HT1080 (cell line): ENCODE results near the gene ENOX2. TPM values are rescaled to one million over a fixed set of nuclear protein-coding genes. Genes with fewer than 3 reads are reported as not detected.
"Not testable (repeated sequence)": the region's sequence is repeated elsewhere in the genome, so short reads cannot be mapped to it uniquely, and the experiment has no call there.

ENCODE experiments used
- DNase-seq: peaks from one replicate; pipeline ENCODE4 v3.0.0-alpha.2; 2015; ENCODE audit warnings: low read depth
- total RNA-seq: library from RNA; depleted of rRNA; stranded (reverse); fragments of >200 nt; shearing (Covaris generic); gene quantifications from 2 replicates; pipeline ENCODE4 v1.2.3, GENCODE V29; 2014

The ENOX2 gene
- total RNA-seq, 1 experiment from 2014 or later = 14.1 TPM

DNA sequence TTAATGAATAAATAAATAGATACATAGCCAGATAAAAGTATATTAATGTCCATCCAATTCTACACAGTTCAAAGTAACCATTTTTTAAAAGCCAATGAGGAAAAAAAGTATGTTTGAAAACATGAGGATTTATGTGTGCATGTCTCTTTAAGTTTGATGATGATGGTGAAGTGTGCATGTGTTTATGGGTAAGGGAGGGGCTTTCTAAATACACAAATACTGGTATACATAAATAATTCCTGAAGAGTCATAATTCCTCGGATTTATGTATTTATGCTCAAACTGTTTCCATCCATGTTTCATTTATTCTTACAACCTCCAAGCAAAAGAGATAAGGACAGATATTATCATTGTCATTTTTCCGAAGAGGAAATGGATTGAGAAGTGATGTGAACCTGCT lies 75.4 kb downstream of the ENOX2 start:
- no peak for DNase-seq

DNA sequence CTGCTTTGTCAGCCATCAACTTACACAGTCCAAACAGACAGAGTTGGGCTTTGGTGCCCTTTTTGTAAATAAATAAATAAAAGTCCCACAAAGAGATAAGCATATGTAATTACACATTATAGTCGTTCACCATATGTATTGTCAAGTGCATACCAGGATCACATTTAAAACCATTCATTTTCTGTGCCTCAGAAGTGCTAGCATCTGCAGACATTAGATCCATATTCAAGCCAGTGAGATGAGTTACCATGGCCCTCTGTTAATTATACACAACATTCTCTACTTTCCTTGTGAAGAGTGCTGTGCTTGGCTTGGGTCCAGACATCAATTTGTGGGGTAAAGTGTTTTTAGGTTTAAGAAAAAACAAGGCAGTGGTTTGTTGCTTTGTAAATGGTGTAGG lies 76.8 kb downstream of the ENOX2 start:
- DNase-seq = no peak

DNA sequence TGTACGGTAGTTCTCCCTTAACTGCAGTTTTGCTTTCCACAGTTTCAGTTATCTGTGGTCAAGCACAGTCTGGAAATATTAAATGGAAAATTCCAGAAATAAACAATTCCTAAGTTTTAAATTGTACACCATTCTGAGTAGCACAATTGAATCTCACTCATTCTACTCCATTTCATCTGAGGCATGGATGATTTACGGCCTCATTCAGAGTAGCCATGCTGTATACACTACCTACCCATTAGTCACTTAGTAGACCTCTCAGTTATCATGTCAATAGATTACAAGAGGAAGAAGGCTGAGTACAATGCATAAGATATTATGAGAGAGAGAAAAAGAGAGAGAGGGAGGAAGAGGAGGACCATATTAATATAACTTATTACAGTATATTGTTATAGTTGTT lies 77.5 kb downstream of the ENOX2 start:
- DNase-seq = no peak

DNA sequence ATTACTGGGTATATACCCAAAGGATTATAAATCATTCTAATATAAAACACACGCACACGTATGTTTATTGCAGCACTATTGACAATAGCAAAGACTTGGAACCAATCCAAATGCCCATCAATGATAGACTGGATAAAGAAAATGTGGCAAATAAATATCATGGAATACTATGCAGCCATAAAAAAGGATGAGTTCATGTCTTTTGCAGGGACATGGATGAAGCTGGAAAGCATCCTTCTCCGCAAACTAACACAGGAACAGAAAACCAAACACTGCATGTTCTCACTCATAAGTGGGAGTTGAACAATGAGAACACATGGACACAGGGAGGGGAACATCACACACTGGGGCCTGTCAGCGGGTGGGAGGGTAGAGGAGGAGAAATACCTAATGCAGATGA lies 83.6 kb downstream of the ENOX2 start:
- DNase-seq = not testable (repeated sequence)

DNA sequence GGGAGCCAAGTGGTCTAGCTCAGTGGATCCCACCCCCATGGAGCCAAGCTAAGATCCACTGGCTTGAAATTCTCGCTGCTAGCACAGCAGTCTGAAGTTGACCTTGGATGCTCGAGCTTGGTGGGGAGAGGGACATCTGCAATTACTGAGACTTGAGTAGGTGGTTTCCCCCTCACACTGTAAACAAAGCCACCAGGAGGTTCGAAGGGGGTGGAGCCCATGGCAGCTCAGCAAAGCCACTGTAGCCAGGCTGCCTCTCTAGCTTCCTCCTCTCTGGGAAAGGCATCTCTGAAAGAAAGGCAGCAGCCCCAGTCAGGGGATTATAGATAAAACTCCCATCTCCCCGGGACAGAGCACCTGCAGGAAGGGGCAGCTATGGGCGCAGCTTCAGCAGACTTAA lies 89.1 kb downstream of the ENOX2 start:
- DNase-seq = not testable (repeated sequence)

DNA sequence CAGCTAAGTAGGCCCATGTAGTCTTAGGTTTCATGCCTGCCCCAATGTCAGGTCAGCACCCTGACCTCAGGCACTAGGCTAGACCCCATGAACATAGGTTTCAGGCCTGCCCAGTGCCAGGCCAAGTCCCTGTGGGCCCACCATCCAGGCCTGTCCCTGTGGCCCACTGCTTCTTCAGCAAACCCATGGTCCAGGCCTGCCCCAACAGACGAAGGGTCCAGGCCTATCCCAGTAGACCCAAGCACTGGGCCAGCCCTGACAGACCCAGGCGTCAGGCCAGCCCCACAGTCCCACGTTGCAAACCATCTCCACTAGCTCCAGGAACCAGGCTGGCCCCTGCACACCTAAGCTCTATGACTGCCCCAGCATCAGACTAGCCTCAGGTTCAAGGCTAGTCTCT lies 92.4 kb downstream of the ENOX2 start:
- DNase-seq = no peak

DNA sequence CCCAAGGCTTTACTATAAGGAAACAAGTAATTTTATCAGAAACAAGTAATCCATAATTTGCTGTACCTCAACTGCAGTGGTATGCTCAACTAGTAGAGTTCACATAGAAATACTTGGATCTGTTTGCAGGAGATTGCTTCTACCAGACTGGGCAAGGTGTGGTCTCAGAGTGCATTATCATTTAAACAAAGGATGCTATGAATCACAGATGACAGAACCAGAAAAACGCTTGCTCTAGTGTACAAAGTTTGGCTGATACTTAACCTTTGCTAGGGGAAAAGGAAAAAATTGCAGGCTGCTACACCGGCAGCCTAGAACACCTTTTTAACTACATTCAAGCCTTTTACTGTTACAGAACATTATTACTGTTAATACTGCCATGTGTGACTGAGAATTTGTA lies 97.1 kb downstream of the ENOX2 start:
- DNase-seq = peak; percentile 38

DNA sequence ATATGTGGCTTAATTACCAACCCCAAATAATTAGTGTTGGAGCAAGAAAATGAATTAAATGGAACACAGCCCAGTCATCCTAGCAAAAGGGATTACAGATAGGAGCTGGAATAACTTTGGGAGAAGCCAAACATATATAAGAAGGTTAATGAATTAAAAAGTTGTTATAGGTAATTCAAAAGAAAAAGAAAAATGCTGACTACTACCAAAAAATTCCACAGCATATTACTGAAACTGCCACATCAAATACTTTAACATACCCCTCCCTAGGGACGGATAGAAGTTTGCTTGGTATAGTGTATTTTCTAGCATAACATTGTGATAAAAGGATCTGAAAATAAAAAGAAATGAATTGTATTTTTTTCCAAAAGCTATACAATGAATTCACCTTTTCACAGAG lies 99.5 kb downstream of the ENOX2 start:
- DNase-seq = no peak

DNA sequence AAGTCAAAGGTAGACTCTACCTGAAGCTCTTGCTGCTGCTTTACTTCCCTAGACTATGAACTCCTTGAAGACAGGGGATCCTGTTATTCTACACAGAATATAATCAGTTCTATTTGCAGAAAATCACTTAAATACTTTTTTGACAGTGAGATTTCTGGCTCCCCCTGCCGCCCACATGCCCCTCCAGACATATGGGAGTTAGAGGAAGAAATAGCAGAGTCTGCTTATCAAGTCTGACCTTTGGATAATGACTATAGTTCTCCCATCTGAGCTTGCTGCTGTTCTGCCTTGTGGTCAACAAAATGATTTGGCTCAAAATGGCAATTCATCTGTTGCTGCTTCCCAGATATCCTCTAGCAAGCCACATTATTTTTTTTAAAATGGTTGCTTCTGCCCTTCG lies 101.1 kb downstream of the ENOX2 start:
- DNase-seq = no peak

DNA sequence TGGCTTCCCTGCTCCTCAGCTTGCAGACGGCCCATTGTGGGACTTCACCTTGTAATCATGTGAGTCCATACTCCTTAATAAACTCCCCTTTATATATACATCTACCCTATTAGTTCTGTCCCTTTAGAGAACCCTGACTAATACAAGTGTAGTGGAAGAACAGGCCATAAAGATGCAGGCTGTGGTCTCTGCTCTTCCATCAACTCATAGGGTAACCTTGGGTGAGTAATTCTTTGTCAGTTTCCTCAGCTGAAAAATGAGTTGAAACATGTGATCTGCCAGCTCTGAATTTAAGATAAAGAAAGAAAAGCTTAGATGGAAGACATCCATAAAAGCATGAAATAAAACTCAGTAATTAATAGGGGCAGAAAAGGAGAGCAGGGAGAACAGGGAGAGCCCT lies 103.6 kb downstream of the ENOX2 start:
- DNase-seq = peak; percentile 73

DNA sequence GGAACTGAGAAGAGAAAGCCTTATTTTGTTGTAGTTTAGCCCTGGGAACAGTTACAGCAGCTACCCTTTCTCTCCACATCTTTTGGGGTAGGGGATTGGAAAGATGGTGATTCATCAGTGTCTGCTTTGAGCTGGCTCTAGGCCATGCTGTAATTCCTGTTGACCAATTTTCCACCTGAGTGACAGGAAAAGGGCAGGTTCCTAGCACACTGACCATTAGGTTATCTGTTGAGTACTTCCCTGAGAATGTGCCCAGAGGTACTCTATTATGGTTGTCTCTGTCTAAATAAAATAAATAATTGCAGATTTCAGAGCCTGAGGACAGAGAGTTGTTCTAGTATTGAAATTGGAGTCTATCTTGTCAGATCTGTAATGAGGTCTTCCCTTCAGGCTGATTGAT lies 109.0 kb downstream of the ENOX2 start:
- no peak for DNase-seq

DNA sequence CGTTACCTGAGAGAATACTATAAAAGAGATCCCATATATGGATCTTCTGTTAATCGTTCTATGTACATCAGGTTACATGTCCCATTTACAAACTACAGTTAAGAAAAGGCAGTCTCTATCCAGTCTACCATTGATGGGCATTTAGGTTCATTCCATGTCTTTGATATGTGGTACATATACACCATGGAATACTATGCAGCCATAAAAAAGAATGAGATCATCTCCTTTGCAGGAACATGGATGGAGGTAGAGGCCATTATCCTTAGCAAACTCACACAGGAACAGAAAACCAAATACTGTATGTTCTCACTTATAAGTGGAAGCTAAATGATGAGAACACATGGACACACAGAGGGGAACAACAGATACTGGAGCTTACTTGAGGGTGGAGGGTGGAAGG lies 111.1 kb downstream of the ENOX2 start:
- DNase-seq = not testable (repeated sequence)

DNA sequence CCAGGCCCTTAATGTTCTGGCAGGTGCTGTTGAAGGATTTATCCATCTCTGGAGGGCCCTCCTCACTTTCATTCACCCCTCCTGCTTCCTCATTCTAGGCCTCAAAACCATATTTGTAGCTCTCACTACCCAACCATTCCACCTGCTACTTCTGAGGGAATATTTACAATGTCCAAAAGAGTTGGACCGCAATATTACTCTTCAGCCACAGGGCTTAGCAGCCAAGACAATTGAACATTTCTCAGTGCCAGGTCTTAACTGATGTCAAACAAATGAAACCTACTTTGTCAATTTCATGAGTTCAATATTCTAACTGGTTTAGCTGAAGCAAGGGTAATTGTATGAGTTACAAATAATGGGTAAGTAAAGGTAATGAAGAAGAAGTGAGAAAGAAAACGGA lies 113.2 kb downstream of the ENOX2 start:
- DNase-seq = no peak

DNA sequence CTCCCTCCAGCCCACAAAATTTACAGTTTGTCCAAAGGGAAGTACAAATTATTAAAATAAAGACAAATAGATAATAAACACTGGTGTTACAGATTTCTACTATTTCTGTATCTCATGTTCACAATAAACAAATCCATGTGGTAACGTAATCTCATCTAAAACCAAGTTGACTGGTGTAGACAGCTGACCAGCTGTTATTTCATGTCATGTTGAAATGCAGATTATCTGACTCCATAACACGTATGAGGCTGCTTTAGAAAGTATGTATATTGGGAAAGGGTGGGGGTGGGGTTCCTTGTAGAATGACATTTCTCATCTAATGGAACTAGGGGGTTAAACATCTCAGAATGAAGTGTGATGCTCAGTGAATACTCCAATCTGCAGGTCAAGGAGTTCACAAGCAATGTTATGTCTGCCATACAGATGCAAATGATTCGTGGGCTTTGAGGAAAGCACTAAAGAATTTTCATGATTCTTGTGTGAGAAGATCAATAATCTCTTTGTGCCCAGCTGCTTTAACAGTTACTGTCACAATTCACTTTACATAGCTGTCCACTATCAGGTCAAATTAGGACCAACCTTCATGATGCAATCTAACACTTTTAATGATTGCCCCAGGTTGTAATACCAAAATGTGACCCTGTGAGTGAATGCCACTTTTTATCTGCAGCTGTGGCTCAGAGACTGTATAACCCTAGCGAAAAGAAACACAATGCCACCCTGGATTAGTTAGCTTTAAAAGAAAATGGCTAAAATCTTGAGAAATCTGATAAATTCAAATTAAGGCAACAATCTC lies 114.0 kb downstream of the ENOX2 start:
- no peak for DNase-seq

DNA sequence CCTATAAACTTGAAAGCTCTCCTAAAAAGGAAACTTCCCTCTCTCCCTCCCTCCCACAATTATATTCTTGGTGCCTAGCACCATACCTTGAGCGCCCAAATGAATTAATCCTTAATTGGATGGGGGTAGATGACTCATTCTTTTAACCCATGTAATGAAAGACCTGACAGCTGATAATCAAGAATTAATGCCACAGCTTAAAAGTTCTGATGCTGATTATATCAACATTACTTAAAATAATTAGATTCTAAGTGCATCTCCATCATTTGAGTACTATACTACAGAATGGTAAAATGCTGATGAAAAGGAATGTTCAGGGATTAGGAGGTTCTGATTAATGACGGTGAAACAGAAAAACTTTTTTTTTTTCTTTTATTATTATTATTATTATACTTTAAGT lies 117.0 kb downstream of the ENOX2 start:
- DNase-seq = no peak

DNA sequence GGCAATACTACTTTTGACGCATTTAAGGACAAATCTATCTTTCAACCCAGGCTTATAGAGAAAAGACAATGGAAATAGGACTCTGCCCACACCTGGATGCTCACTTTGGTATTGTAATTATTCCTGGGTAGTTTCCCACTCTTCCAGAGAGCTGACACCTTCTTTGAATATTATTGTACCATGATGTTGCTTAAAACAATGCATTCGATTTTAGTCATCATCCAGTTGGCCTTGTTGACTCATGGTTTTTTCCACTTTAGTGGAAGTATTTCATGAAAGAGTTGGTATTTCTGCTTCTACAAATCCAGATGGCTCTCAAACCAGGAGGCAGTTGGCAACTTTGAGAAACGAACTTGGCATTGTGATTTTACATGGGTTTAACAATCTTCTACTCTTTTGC lies 124.2 kb downstream of the ENOX2 start:
- DNase-seq = peak; percentile 18

DNA sequence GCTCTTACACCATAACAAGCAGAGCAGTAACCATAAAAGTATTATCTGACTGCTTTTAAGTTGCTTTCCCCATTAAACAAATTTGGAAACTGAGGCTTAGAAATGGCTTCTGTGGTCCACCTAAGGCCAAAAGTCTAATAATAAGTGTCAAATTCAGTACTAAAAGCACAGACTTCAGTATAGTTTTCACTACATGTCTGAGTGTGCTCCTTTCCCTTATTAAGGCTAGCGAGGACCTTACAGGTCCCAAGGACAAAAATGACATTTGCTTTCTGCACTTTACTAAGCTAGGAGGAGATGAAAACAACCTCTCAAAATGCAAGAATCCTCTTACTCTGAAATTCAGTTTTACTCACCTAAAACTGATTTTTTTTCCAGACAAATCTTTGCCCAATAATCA lies 127.2 kb downstream of the ENOX2 start:
- DNase-seq = no peak

DNA sequence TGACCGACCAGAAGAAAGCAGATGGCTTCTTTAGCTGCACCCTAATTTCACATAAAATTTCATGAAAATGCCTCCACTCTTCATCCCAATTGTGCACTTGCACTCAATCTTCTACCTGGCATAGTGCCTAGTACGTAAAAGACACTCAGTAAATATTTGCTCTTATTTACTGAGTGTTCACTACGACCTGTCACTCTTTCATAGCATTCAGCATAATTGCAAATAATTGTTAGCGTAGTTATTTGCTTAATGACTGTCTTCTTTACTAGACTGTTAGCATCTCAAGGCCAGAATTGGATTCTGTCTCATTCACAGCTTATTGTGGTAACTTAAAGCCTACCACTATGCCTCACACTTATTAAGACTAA lies 130.2 kb downstream of the ENOX2 start:
- no peak for DNase-seq

DNA sequence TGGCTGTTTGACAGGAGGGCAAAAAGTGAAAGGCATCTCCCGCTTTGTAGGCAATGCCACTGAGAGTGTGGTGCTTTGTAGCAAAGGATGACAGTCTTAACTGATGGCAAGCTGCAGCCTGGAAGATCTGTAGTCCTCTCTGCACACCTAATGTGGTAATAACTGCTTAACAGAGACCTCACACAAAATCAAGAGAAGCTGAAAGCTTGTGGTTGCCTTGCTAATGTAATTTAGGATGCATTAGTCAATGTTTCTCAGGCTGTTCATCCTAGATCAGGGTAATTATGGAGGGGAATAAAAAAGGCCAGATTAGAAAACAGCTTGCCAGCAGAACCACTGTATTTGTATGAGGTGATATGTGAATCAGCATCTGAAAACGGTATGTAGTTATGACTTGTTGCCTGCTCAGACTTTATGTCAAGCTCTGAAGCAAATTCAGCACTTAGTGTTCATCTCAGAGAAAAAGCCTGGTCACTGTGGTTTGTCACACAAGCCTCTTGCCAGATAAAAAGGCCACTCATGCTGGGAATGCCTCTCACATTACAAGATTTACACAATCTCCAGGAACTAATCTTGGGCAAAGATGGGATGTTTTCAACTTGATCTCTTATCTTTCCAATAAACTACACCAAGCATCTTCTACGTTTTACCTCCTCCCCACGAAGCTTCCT lies 130.8 kb downstream of the ENOX2 start:
- peak; percentile 72 for DNase-seq

DNA sequence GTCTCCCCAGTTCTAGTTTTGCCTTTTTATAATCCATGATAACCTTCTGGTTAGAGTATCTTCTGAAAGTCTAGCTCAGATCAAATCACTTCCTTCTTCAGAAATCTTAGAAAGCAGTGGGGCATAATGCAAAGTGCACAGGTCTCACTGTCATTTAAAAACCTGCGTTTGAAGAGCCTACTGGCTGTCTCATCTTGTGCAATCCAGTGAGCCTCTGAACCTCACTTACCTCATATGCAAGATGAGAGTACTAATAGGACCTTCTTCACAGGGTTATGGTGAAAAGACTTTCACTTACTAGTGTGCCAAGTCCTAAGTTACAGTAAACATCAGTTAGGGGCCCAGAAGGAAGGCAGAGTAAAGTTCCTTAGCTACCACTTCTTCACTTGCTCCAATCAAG lies 131.4 kb downstream of the ENOX2 start:
- DNase-seq = no peak

DNA sequence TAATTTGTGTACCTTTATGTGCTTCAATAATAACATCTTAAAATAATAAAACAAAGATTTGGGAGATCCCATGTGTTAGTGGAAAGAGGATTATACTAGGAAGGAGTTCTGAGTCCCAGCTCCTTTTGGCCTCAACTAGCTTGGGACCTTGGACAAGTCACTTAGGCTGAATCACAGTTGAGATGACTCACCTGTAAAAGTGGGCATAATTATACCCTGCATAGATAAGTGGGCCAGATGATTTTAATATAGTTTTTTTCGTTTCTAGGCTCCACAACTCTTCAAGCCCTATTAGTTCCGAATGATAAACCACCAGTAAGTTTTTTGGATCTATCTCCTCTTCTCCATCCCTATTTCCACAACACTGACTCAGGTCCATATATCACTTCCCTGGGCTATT lies 131.8 kb downstream of the ENOX2 start:
- peak; percentile 45 for DNase-seq

DNA sequence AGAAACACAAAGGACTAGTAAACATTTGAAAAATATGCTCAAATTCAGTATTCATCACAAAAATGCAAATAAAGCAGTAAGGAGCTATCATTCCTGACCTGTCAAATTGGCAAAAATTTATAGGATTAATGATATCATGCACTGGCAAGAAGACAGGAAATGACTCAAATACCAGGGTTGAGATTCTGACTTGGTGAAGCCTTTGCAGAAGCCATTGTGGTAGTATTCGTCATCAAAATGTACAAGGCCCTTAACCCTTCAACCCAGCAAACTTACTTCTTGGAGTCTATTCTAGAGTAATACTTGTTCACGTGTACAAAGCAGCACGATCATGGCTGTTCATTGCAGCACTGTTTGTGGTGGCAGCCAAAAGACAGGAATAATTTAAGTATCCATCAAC lies 132.4 kb downstream of the ENOX2 start:
- DNase-seq = peak; percentile 88

DNA sequence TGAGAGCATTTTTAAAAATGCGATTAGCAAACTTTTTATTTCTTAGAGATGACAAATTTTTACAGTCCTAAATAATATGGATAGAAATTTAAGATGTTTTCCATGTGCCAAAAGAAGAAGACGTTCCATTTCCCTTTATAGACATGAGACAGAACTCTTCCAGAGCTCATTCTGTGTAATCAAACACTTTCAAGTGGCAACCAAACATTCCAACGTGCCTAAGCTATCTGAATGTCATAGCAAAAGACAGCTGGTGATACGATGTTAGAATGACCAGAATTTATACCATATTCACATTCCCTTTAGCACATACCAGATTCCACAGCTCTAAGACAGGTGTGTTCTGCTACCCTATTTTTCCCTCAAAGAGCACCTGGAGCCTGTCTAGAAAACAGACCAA lies 133.2 kb downstream of the ENOX2 start:
- no peak for DNase-seq
